Osteocyte (in vitro differentiated cells): ENCODE results near the gene IL34. TPM values are rescaled to one million over a fixed set of nuclear protein-coding genes. Genes with fewer than 3 reads are reported as not detected.

Experiments
- DNase-seq: peaks from one replicate; pipeline ENCODE4 v3.0.0; 2021; ENCODE audit warnings: mixed read lengths; ENCODE audit not compliant: unreplicated experiment; ENCODE audit errors: extremely low spot score
- H3K27ac Mint-ChIP-seq: one replicate; pipeline ENCODE4 v1.8.0; 2021; ENCODE audit warnings: mild to moderate bottlenecking, mixed read lengths; ENCODE audit not compliant: unreplicated experiment
- H3K27me3 Mint-ChIP-seq: one replicate; pipeline ENCODE4 v1.8.0; 2021; ENCODE audit warnings: mixed read lengths; ENCODE audit not compliant: unreplicated experiment
- H3K36me3 Mint-ChIP-seq: one replicate; pipeline ENCODE4 v1.8.0; 2021; ENCODE audit warnings: mixed read lengths; ENCODE audit not compliant: unreplicated experiment
- H3K4me1 Mint-ChIP-seq: one replicate; pipeline ENCODE4 v1.8.0; 2021; ENCODE audit warnings: mixed read lengths; ENCODE audit not compliant: unreplicated experiment
- H3K4me3 Mint-ChIP-seq: one replicate; pipeline ENCODE4 v1.8.0; 2021; ENCODE audit warnings: mild to moderate bottlenecking, moderate library complexity, mixed read lengths; ENCODE audit not compliant: unreplicated experiment
- H3K9me3 Mint-ChIP-seq: one replicate; pipeline ENCODE4 v1.8.0; 2021; ENCODE audit warnings: mixed read lengths; ENCODE audit not compliant: unreplicated experiment
- total RNA-seq: library from RNA; stranded (reverse); gene quantifications from 2 replicates; pipeline ENCODE4 v1.2.1, GENCODE V29; 2021
- TF ChIP-seq, protein P1 (sequence below): fragments of 200-600 bp; sonication (generic); IDR thresholded peaks from 2 replicates; pipeline ENCODE4 v1.5.0; 2021; ENCODE audit warnings: antibody characterized with exemption, mild to moderate bottlenecking, moderate library complexity

The IL34 gene
- total RNA-seq, 1 donor from 2014 or later = 12.7 TPM

DNA sequence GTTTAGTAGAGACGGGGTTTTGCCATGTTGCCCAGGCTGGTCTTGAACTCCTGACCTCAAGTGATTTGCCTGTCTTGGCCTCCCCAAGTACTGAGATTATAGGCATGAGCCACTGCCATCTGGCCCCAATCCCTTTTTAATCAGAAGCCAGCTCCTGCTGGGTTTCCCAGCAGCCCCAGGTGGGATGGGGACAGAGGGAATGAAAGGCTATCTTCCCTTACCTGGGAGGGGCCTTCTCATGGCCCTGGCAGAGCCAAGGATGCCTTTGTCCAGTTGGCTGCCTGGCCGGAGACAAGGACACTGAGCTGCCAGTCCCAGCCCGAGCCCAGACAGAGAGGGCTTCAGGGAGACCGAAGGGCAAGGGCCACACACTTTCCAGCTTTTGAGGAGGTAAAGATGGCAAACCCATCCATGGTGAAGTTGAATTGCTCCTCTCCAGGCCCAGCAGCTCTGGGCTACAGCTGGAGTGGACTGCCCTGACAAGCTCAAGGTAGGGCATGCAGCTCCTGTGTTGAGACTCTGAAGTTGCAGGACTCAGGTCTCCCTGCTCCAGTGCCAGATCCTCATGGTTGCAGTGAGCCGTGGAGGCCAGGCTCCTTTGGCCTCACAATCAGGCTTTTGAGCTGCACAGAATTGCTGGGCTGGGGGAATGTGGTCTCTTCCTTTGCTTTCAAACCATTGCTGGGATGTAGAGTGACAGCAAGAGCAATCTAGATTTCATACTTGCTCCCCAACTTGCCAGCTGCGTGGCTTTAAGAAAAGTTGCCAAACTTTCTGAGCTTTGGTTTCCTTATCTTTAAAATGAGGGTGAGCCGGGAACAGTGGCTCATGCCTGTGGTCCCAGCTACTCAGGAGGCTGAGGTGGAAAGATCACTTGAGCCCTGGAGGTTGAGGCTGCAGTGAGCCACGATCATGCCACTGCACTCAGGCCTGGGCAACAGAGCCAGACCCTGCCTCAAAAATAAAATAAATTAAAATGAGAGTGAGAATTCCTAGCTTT lies 44.5 kb upstream of the IL34 start:
- TF ChIP-seq, protein P1, sequence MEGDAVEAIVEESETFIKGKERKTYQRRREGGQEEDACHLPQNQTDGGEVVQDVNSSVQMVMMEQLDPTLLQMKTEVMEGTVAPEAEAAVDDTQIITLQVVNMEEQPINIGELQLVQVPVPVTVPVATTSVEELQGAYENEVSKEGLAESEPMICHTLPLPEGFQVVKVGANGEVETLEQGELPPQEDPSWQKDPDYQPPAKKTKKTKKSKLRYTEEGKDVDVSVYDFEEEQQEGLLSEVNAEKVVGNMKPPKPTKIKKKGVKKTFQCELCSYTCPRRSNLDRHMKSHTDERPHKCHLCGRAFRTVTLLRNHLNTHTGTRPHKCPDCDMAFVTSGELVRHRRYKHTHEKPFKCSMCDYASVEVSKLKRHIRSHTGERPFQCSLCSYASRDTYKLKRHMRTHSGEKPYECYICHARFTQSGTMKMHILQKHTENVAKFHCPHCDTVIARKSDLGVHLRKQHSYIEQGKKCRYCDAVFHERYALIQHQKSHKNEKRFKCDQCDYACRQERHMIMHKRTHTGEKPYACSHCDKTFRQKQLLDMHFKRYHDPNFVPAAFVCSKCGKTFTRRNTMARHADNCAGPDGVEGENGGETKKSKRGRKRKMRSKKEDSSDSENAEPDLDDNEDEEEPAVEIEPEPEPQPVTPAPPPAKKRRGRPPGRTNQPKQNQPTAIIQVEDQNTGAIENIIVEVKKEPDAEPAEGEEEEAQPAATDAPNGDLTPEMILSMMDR = no peak
- Mint-ChIP-seq H3K9me3 (no peaks in the 10 kb centered on the region), H3K4me1 (peaks cover 8% of the 10 kb centered on the region), H3K4me3 (no peak overlapping the region), H3K27ac (no peak overlapping the region), H3K27me3 (peaks cover 3% of the 10 kb centered on the region), H3K36me3 (peaks cover 6% of the 10 kb centered on the region)
- no peak for DNase-seq

DNA sequence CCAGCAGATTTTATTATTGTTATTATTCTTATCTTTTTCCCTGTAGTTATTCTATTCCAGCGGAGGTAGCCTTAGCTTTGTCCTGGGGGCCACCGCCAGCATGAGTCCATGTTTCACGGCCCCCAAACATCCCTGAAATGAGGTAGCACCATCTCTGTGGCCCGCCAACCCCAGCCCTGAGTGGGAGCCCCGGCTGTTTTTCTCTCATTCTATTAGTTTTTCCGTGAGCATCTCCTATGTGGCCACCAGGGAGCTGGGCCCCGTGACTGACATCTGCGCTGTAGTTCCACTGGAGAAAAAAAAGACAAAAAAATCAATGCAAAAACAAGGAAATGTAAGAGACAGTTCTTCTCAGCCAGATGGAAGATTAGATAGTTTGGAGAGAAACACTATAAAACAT lies 43.5 kb upstream of the IL34 start:
- peaks cover 6% of the 10 kb centered on the region for H3K36me3 Mint-ChIP-seq
- peaks cover 3% of the 10 kb centered on the region for H3K27me3 Mint-ChIP-seq
- TF ChIP-seq, protein P1 = no peak
- no peak for DNase-seq
- no peak overlapping the region for H3K4me3 Mint-ChIP-seq
- H3K9me3 Mint-ChIP-seq = no peaks in the 10 kb centered on the region
- H3K27ac Mint-ChIP-seq = no peak overlapping the region
- H3K4me1 Mint-ChIP-seq = peaks cover 8% of the 10 kb centered on the region

DNA sequence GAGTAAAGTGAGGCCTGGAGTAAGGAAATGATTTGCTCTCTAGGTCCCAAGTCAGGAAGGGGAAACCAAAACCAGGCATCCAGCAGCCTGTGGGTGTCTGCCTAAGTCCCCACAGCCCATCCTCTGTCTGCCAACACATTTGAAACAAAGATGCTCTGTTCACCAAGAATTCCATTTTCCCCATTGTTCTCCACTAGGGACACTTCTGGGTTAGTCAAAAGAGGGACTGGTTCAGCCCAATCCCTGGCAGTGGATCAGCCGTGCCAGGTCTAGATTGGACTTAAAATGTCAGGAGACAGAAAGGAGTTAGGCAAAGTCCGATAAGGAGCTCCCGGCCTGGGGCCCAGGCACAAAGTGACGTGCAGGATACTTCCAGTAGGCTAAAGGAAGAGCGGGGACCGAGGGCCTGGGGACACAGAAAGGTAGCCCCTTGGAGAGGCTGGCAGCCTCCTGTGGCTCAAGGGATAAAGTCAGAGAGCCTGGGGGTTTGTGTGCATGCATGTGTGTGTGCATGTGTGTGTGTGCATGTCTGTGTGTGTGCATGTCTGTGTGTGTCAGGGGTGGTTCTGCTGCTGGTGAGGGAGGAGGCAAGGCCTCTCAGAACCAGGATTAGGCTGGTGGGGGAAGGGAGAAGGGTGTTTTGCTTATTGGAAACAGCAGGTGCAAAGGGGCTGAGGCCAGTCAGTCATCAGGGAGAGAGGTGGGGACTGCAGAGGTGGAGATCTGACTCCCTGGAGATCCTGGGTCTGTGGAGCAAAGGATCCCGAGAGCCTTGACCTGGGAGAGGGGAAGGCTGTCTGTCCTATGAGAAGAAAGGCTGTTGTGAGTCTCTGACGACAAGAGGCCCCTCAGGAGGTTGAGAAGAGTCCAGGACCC lies 41.7 kb upstream of the IL34 start:
- H3K27me3 Mint-ChIP-seq = peaks cover 3% of the 10 kb centered on the region
- TF ChIP-seq, protein P1 = no peak
- H3K9me3 Mint-ChIP-seq = no peaks in the 10 kb centered on the region
- H3K4me3 Mint-ChIP-seq = no peak overlapping the region
- DNase-seq = no peak
- no peak overlapping the region for H3K27ac Mint-ChIP-seq
- peaks cover 6% of the 10 kb centered on the region for H3K36me3 Mint-ChIP-seq
- H3K4me1 Mint-ChIP-seq = peaks cover 8% of the 10 kb centered on the region

DNA sequence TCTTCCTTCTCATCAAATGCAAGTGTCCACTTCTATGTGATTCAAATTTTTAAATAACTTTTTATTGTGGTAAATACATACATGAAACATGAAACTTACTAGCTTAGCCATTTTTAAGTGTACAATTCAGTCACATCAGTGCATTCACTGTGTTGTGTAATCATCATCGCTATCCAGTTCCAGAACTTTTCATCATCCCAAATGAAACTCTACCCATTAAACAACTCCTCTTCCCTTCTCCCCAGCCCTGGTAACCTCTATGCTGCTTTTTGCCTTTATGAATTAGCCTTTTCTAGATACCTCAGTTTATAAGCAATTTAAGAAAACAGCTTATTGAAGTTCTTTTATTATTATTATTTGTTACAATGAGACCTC lies 41.1 kb upstream of the IL34 start:
- Mint-ChIP-seq H3K27me3 (no peaks in the 10 kb centered on the region), H3K27ac (no peak overlapping the region), H3K4me1 (peaks cover 9% of the 10 kb centered on the region), H3K9me3 (no peaks in the 10 kb centered on the region), H3K4me3 (no peak overlapping the region), H3K36me3 (peaks cover 3% of the 10 kb centered on the region)
- no peak for DNase-seq
- TF ChIP-seq, protein P1 = no peak

DNA sequence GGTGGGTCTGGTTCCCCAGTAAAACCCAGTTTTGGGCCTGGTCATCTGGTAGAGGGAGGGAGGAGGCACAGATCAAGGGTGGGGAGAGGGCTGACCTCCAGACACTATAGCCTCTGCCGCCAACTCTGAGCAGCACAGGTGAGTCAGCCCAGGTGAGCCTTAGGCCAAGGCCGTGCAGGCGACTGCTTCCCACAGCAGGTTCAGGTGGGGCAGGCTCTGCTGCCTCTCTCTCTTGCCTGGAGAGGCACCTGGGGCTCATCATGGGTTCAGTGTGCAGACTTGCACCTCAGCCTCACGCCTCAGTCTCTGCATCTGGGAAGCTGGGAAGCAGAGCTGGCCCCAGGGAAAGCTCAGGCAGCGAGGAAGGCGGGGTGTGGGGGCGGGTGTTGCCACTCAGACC lies 37.8 kb upstream of the IL34 start:
- Mint-ChIP-seq H3K27me3 (no peaks in the 10 kb centered on the region), H3K4me3 (no peak overlapping the region), H3K9me3 (no peaks in the 10 kb centered on the region), H3K27ac (no peak overlapping the region), H3K4me1 (peaks cover 10% of the 10 kb centered on the region), H3K36me3 (peaks cover 6% of the 10 kb centered on the region)
- TF ChIP-seq, protein P1 = no peak
- DNase-seq = no peak
